Endothelial cell (in vitro differentiated cells): ENCODE data around the gene NCOA1. TPM values are rescaled to one million over a fixed set of nuclear protein-coding genes. Genes with fewer than 3 reads are reported as not detected.

Experiments used
- DNase-seq: peaks from one replicate; pipeline ENCODE4 v3.0.0; 2021; ENCODE audit warnings: low spot score
- H3K27ac Mint-ChIP-seq: one replicate; pipeline ENCODE4 v1.8.0; 2021; ENCODE audit warnings: mixed read lengths, inconsistent platforms; ENCODE audit not compliant: unreplicated experiment
- H3K27me3 Mint-ChIP-seq: one replicate; pipeline ENCODE4 v1.8.0; 2021; ENCODE audit warnings: mild to moderate bottlenecking, moderate library complexity, mixed read lengths, inconsistent platforms; ENCODE audit not compliant: unreplicated experiment
- H3K36me3 Mint-ChIP-seq: one replicate; pipeline ENCODE4 v1.8.0; 2021; ENCODE audit warnings: mild to moderate bottlenecking, low read depth, mixed read lengths, inconsistent platforms; ENCODE audit not compliant: unreplicated experiment
- H3K4me1 Mint-ChIP-seq: one replicate; pipeline ENCODE4 v1.8.0; 2021; ENCODE audit warnings: mild to moderate bottlenecking, mixed read lengths, inconsistent platforms; ENCODE audit not compliant: unreplicated experiment
- H3K4me3 Mint-ChIP-seq: one replicate; pipeline ENCODE4 v1.8.0; 2021; ENCODE audit warnings: mild to moderate bottlenecking, mixed read lengths, inconsistent platforms; ENCODE audit not compliant: unreplicated experiment
- H3K9me3 Mint-ChIP-seq: one replicate; pipeline ENCODE4 v1.8.0; 2021; ENCODE audit warnings: mixed read lengths, inconsistent platforms; ENCODE audit not compliant: unreplicated experiment
- total RNA-seq: library from RNA; stranded (reverse); fragmentation: NEBNext Ultra II Directional; extraction: Animal tissue kit (Norgen Biotek cat#: 25700); gene quantifications from one replicate; pipeline ENCODE4 v1.2.1, GENCODE V29; 2021; ENCODE audit not compliant: unreplicated experiment
- TF ChIP-seq, protein P1 (sequence below): fragments of 200-600 bp; sonication (generic); IDR thresholded peaks from one replicate; pipeline ENCODE4 v1.5.0; 2021; ENCODE audit warnings: antibody characterized with exemption; ENCODE audit not compliant: unreplicated experiment

NCOA1 gene
- total RNA-seq, 1 donor from 2014 or later: 47.4 TPM

DNA sequence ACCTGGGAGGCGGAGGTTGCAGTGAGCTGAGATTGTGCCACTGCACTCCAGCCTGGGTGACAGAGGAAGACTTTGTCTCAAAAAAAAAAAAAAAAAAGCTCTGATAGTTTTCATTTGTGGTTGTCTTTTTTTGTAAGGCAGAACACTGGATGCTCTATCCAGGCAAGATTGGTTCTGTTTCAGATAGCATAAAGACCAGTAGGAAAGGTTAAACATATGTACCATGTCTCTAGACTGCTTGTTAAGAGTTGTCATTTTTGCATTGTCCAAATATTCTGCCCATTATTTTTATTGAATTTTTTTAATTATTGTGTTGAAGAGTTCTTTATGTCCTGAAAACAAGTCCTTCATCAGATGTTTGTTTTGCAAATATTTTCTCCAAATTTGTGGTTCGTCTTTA, 60.0 kb downstream of the NCOA1 start:
- H3K27ac Mint-ChIP-seq: no peak overlapping the region
- no peak overlapping the region for H3K4me3 Mint-ChIP-seq
- TF ChIP-seq, protein P1, sequence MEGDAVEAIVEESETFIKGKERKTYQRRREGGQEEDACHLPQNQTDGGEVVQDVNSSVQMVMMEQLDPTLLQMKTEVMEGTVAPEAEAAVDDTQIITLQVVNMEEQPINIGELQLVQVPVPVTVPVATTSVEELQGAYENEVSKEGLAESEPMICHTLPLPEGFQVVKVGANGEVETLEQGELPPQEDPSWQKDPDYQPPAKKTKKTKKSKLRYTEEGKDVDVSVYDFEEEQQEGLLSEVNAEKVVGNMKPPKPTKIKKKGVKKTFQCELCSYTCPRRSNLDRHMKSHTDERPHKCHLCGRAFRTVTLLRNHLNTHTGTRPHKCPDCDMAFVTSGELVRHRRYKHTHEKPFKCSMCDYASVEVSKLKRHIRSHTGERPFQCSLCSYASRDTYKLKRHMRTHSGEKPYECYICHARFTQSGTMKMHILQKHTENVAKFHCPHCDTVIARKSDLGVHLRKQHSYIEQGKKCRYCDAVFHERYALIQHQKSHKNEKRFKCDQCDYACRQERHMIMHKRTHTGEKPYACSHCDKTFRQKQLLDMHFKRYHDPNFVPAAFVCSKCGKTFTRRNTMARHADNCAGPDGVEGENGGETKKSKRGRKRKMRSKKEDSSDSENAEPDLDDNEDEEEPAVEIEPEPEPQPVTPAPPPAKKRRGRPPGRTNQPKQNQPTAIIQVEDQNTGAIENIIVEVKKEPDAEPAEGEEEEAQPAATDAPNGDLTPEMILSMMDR: no peak
- no peaks in the 10 kb centered on the region for H3K27me3 Mint-ChIP-seq
- H3K36me3 Mint-ChIP-seq: peaks cover 36% of the 10 kb centered on the region
- H3K4me1 Mint-ChIP-seq: no peaks in the 10 kb centered on the region
- no peaks in the 10 kb centered on the region for H3K9me3 Mint-ChIP-seq
- no peak for DNase-seq

DNA sequence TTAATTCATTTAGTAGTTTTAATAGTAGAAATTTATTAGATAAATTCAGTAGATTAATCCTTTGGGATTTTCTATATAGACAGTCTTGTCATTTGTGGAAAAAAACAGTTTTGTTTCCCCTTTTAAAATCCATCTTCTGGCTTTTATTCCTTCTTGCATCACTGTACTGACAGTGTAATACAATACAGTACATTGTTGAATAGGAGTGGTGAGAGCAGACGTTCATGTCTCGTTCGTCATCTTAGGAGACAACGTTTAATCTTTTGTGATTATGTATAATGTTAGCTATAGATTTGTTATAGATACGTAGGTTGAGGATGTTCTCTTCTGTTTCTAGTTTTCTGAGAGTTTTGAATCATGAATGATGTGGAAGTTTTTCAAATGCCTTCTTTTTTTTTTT, 61.8 kb downstream of the NCOA1 start:
- H3K27me3 Mint-ChIP-seq: no peaks in the 10 kb centered on the region
- H3K9me3 Mint-ChIP-seq: no peaks in the 10 kb centered on the region
- no peak overlapping the region for H3K27ac Mint-ChIP-seq
- H3K4me3 Mint-ChIP-seq: no peak overlapping the region
- DNase-seq: no peak
- H3K4me1 Mint-ChIP-seq: no peaks in the 10 kb centered on the region
- TF ChIP-seq, protein P1: no peak
- H3K36me3 Mint-ChIP-seq: peaks cover 39% of the 10 kb centered on the region

DNA sequence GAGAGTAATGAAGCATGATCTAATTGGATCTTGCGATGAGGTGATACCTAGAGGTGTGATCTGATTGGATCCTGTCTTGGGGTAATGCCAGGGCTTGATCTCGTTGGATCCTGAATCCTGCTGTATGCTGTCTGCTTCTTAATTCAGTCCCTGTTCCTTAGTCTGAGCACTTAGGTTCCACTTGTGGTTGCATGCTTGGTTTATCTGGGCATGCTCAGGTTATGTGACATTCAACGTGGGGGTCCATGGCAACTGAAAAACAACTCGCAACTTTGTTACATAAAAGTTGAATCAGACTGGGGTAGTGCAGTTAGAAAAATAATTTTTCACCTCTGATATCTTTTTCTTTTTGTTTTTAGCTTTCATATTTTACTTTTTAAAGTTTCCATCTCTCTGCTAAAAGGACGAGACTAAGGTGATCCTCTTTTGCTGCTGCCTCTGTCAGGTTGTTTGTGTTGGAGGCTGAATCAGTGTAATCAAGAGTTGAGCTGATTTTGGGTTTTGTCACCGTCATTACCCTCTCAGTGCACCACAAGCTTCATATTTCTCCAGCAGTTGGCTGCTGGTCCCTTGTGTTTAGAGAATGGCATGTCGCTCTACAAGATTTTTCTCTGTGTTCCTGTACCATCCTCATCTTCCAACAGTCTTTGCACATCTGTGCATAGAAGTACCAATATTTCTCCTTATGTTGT, 67.9 kb downstream of the NCOA1 start:
- Mint-ChIP-seq H3K36me3 (peaks cover 24% of the 10 kb centered on the region), H3K4me1 (peaks cover 8% of the 10 kb centered on the region), H3K9me3 (no peaks in the 10 kb centered on the region), H3K4me3 (no peak overlapping the region), H3K27ac (no peak overlapping the region), H3K27me3 (peaks cover 3% of the 10 kb centered on the region)
- TF ChIP-seq, protein P1: no peak
- no peak for DNase-seq

DNA sequence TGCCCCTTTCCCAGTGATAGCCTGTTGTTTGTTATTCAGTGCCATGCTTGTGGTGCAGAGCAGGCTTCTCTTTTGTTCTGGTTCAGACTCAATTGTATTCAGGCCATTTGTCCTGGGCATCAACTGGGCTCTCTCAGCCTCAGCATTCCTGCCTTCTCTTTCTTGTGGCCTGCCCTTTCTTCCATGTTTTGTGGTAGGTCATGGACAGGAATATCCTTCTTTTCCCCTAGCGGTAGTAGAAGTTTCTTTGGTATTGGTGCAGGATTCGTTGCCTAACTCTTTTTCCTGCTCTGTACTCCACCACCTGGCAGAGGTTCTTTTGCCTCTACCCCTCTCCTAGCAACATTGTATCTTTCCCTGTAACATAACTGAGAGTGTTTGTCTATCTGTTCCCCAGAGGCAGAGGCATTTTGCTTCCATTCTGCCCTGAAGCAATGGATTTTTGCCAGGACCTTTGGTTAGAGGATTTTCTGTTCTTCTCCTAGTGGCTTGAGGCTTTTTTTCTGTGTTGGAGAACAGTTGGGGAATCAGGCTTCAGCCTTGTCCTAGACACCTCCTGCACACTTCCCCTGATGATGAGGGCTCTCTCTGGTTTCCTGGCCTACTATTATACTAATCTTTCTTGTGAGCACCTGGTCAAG, 68.5 kb downstream of the NCOA1 start:
- H3K27me3 Mint-ChIP-seq: peaks cover 3% of the 10 kb centered on the region
- TF ChIP-seq, protein P1: no peak
- H3K36me3 Mint-ChIP-seq: peaks cover 23% of the 10 kb centered on the region
- H3K4me1 Mint-ChIP-seq: peaks cover 8% of the 10 kb centered on the region
- no peak overlapping the region for H3K4me3 Mint-ChIP-seq
- H3K9me3 Mint-ChIP-seq: no peaks in the 10 kb centered on the region
- DNase-seq: no peak
- H3K27ac Mint-ChIP-seq: no peak overlapping the region

DNA sequence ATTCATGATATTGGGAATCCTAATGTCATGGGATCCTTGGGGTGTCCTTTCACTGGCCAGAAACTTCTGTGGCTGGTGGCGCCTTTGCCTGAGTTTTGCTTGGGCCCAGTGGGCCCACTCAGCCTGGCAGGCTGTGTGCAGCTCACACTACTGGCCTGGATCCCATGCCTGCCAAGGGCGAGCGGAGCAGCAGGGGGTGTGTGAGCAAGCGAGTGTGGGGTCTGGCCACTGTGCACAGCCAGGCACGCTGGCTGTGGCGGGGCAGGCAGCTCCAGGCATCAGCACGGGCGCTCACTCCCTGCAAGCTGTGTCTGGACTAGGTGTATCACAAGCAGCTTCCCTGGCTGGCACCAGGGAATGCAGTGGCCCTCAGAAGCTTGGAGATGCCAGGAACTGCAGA, 74.5 kb downstream of the NCOA1 start:
- no peak overlapping the region for H3K4me3 Mint-ChIP-seq
- H3K36me3 Mint-ChIP-seq: peaks cover 30% of the 10 kb centered on the region
- peaks cover 2% of the 10 kb centered on the region for H3K27me3 Mint-ChIP-seq
- no peak overlapping the region for H3K27ac Mint-ChIP-seq
- no peaks in the 10 kb centered on the region for H3K9me3 Mint-ChIP-seq
- TF ChIP-seq, protein P1: no peak
- no peak for DNase-seq
- H3K4me1 Mint-ChIP-seq: peaks cover 11% of the 10 kb centered on the region
